HG03442 (cell line): ENCODE results near the gene PPIL1.
A peak's percentile ranks its signal among the peaks of the same experiment; 100 is the strongest.

Experiments
- ATAC-seq: cut with Tn5 transposase; IDR thresholded peaks from one replicate; pipeline ENCODE4 v1.9.1; 2021; ENCODE audit warnings: mild to moderate bottlenecking, moderate library complexity; ENCODE audit not compliant: unreplicated experiment

Gene PPIL1

DNA sequence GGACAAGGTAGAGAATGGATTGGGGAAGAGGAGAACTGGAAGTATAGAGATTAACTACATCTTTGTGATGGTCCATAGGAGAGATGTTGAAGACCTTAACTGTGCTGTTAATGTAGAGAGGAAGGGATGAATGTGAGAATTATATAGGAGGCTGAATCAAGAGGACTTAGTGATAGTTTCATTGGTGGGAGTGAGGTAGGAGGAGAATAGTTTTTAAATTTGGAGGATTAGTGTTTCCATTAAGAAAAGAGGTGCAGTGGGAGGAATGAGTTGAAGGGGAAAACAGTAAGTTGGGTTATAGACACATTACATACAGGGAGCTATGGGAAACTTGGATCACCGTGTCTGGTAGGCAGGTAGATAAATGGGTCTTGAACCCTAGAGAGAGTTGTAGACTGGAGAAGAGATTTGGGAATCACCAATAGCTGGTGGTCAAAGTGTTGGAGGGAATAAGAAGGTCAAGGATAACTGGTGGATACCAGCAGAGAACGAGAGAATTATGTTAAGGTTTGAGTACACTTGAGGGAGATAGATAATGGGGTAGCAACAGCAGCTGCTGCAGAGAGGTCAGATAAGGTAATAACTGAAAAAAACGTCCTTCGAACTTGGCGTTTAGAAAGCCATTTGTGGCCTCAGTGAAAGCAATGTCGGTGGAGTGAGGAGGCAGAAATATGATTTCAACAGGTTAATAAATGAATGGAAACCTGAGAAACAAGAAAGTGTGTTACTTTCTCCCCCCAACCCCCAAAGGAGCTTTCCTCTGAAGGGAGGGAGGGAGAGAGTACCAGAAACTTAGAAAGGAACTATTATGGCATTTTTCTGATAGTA lies 14.3 kb upstream of the PPIL1 start:
- ATAC-seq, result no peak

DNA sequence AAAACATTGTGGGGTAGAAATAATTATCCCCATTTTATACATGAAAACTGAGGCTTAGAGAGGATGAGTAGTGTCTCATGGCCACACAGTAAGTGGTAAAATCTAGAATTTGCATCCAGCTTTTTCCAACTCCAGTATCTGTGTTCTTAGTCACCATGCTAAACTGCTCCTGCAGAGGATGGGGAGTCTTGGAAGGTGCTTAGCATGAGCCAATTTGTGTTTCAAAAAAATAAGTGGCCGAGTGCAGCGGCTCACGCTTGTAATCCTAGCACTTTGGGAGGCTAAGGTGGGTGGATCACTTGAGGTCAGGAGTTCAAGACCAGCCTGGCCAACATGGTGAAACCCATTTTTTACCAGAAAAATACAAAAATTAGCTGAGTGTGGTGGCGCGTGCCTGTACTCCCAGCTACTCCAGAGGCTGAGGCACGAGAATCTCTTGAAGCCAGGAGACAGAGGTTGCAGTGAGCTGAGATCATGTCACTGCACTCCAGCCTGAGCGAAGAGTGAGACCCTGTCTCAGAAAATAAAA lies 13.6 kb upstream of the PPIL1 start:
- ATAC-seq, result no peak

- no peak for ATAC-seq
These were observed 12.5 kb upstream of the PPIL1 start for GRCh38 chr6:36886950-36887618.

DNA sequence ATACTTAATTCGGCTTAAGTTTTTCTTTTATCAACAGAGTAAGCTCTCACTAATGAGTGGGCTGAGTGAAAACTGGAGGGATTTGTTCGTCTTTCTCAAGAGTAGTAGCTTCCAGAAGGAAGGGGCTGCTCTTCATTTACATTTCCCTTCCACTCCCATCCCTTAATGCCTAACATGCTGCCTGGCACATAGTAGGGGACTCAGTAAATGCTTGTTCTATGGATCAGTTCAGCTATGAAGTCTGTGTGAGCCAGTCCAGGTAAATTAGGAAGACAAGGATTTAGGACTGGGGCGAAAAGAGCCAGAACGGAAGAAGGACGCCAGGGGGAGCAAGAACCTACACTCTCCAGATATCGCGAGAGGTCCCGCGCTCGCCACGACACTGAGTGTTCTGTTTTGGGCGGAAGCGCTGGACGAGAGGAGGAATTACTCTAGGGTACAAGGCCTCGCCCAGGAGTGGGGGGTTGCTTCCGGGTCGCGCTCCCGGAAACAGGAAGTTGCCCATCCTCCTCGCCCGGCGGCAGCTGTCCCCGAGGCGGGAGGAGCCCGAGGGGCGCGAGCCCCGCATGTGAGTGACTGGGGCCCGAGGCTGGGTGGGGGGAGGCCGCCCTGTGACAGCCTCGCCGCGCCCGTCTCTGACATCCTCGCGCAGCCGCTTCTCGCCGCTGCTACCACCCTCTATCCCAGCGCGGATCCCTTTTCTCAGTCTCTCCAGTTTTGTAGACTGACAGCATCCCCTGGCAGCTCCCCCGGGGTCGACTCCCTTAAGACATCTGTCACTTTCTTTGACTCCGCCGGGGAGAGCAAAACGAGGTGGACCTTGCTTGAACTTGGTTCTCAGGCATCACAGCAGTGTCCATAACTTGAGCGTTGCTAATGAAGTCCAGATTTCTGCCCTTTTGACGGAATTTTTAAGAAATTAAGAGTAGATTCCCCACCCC lies 11.1 kb upstream of the PPIL1 start, which contains the start of gene C6orf89:
C6orf89 (plus strand) TSS at position 492 of the 941 bp plus-strand sequence. CDS start 13,493 bp downstream, outside the sequence.
- ATAC-seq, result peak; percentile 96

DNA sequence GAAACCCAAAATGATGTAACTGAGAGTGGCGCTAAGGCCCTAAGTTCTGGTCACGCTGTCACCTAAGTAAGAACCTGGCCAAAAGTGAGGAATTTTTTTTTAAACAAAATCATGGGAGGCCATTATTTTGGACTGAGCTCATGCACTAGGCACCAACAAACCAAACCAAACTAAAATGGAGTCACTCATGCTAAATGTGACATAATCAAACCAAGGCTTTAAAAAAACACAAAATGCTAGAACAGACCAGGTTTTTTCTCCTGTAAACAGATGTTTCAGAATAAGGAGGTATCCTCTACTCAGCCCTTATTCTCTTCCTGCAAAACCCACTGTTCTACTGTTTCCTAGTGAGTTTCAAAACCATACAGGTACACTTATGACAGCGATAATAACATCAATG lies 10.0 kb upstream of the PPIL1 start:
- ATAC-seq, result no peak

- ATAC-seq, result no peak
These were observed 639 bp upstream of the PPIL1 start for GRCh38 chr6:36875250-36875633.

GRCh38 chr6:36873612-36874442 lies 776 bp downstream of the PPIL1 start:
- no peak for ATAC-seq

- no peak for ATAC-seq
These were observed 1.5 kb downstream of the PPIL1 start for GRCh38 chr6:36873115-36873514.

DNA sequence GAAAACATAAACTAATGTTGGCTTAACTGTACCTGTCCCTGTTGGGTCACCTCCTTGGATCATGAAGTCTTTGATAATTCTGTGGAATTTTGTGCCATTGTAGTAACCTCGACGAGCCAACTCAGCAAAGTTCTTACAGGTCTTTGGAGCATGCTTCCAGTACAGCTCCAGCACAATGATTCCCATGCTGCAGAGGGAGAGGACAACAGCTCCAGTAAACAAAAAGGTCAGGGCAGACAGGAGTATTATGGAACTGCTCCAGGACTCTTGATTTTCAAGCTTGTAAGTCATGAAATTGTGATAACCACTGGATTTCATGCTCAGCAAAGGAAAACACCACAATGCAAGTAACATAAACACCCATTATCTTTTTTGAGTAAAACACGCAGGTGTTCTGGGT lies 2.9 kb downstream of the PPIL1 start:
- no peak for ATAC-seq

GRCh38 chr6:36867471-36868224 lies 7.0 kb downstream of the PPIL1 start:
- no peak for ATAC-seq

- no peak for ATAC-seq
These were observed 8.8 kb downstream of the PPIL1 start for GRCh38 chr6:36865835-36866234.

DNA sequence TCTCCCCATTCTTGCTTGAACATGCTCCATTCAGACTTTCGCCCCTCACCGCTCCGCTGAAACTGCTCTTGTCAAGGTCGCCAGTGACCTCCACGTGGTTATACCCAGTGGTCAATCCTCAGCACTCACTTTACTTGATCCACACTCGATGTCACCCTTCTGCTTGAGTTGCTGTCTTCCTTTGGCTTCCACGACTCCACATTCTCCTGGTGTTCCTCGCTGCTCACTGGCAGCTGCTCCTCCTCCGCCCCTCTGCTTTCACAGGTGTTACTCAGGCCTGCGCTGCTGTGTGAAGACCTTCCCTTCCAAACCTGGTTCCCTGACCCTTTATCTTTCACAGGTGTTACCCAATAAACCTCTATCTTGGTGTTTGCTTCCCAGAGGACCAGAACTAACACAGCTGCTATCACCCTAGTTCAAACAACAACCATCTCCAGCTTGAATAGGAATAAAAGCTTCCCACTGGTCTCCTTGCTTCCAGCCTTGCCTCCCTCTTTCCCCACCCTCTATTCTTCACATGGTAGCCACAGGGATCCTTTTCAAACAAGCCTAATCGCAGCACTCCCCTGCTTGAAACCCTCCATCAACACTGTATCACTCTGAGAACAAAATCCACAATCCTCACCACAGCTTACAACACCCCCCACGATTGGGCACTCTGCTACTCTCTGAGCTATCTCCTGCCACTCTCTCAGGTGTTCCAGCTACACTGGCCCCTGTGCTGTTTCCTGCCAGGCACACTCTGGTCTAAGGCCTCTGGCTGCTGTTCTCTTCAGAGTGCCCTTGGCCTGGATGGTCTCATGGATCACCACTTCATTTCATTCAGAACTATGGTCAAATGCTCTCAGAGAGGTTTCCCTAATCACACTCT lies 10.7 kb downstream of the PPIL1 start:
- ATAC-seq, result no peak

DNA sequence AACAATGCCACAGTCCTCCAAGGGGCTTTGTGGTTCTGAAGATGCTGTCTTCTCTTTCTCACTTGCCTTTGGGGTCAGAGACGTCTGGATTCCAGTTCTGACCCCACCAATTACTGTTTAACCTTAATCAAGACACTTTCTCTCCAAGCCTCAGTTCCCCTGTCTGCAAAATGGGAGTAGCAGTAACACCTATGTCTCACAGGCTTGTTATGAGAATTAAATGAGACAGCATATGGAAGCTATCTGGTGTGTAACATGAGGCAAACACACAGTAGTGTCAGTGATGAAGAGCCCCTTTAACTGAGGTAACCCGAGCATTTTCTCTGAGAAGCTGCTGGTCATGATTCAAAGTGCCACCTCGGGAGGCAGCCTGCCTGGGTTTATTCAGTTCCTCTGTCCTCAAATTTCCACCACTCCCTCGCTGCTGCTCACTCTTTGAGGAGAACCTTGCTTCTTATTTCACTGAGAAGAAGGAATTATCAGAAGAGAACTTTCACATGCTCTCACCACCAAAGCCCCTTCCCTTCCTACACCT lies 11.7 kb downstream of the PPIL1 start:
- ATAC-seq, result no peak

DNA sequence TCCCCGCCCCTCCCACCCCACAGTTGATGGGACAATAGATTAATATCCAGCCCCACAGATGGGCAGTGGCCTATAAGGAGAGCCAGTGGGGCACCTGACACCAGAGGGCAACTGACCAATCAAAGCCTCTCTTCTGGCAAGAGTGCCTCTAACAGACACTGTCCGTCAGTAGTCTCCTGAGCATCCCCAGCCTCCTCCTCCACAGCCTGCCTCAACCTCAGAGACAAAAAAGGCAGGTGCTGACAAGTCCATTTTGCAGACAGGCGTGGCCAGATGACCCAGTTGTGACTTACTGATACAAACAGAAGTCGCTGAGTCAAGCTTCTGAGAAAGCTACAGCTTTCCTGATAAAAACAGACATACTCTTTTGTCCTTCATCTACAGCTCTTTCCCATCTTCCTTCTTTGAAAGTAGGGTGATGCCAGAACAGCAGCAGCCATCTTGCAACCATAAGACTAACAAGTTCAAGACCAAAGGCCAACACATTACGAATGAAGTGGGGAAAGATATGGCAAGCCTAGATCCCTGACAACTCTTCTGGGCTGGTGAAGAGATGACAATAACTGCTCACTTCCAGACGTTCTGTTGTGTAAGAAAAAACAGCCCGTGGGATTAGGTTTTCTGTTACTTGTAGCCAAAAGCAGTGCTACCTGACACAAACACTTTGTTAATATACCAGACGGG lies 12.3 kb downstream of the PPIL1 start:
- no peak for ATAC-seq

- no peak for ATAC-seq
These were observed 14.5 kb downstream of the PPIL1 start for GRCh38 chr6:36860126-36860525.

GRCh38 chr6:36858407-36858981 lies 16.1 kb downstream of the PPIL1 start:
- ATAC-seq, result no peak

- no peak for ATAC-seq
These were observed 17.3 kb downstream of the PPIL1 start for GRCh38 chr6:36857325-36857724.
